OCI-LY1 (cell line): ENCODE results near the gene ABCB6.

ENCODE experiments used
- EZH2 ChIP-seq: fragments of 200-600 bp; sonication (generic), shearing (Covaris generic); IDR thresholded peaks from 2 replicates; pipeline ENCODE4 v1.8.0; 2017; ENCODE audit warnings: borderline replicate concordance, mixed run types, mild to moderate bottlenecking, antibody characterized with exemption, low read length, moderate library complexity, mixed read lengths
- TF ChIP-seq, protein P1 (sequence below): fragments of 200-600 bp; sonication (generic), shearing (Covaris generic); IDR thresholded peaks from 2 replicates; pipeline ENCODE4 v1.5.1; 2017; ENCODE audit warnings: mild to moderate bottlenecking, antibody characterized with exemption, low read length, moderate library complexity, mixed read lengths

DNA sequence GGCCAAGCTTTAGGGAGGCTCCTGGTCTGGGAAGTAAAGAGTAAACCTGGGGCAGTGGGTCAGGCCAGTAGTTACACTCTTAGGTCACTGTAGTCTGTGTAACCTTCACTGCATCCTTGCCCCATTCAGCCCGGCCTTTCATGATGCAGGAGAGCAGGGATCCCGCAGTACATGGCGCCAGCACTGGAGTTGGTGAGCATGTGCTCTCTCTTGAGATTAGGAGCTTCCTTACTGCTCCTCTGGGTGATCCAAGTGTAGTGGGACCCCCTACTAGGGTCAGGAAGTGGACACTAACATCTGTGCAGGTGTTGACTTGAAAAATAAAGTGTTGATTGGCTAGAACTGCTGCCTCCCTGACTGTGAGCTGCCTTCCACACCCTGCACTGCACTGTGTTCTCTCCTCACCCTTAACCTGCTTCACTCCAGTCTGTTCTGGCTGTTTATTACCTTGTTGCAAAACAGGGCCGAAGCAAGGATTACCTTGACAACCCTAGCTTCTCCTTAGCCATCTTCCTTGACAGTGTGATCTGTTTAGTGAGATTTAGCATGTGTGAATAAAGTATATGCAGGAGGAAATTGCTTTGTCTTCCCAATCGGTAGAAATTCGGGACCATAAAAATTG, 35.5 kb downstream of the ABCB6 start:
- TF ChIP-seq, protein P1, sequence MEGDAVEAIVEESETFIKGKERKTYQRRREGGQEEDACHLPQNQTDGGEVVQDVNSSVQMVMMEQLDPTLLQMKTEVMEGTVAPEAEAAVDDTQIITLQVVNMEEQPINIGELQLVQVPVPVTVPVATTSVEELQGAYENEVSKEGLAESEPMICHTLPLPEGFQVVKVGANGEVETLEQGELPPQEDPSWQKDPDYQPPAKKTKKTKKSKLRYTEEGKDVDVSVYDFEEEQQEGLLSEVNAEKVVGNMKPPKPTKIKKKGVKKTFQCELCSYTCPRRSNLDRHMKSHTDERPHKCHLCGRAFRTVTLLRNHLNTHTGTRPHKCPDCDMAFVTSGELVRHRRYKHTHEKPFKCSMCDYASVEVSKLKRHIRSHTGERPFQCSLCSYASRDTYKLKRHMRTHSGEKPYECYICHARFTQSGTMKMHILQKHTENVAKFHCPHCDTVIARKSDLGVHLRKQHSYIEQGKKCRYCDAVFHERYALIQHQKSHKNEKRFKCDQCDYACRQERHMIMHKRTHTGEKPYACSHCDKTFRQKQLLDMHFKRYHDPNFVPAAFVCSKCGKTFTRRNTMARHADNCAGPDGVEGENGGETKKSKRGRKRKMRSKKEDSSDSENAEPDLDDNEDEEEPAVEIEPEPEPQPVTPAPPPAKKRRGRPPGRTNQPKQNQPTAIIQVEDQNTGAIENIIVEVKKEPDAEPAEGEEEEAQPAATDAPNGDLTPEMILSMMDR: no peak
- no peak for TF ChIP-seq EZH2
